GM12891 (cell line): ENCODE measurements around the gene LEFTY1.

Source experiments
- POLR2A ChIP-seq: IDR thresholded peaks from 2 replicates; pipeline ENCODE4 v1.6.1; 2011; ENCODE audit warnings: low read depth, low read length, control low read depth
- POLR2AphosphoS5 ChIP-seq: IDR thresholded peaks from 2 replicates; pipeline ENCODE4 v1.6.1; 2011; ENCODE audit warnings: low read depth, low read length, control low read depth
- POU2F2 ChIP-seq: IDR thresholded peaks from 2 replicates; pipeline ENCODE4 v1.6.1; 2011; ENCODE audit warnings: low read depth, mild to moderate bottlenecking, control low read depth, low read length, moderate library complexity
- SPI1 ChIP-seq: IDR thresholded peaks from 2 replicates; pipeline ENCODE4 v1.6.1; 2011; ENCODE audit warnings: low read depth, low read length, control low read depth
- TAF1 ChIP-seq: IDR thresholded peaks from 2 replicates; pipeline ENCODE4 v1.6.1; 2011; ENCODE audit warnings: low read depth, low read length, control low read depth

GRCh38 chr1:225891229-225891972 lies 2.5 kb upstream of the LEFTY1 start:
- TF ChIP-seq POLR2A (no peak), POLR2AphosphoS5 (no peak), POU2F2 (no peak), TAF1 (no peak), SPI1 (no peak)
